Liver (tissue), 3 donors: Measurements from ENCODE around the gene CCND1.

Source experiments
- CTCF ChIP-seq: fragments of 150-350 bp; IDR thresholded peaks from 2 replicates; pipeline ENCODE4 v1.5.1; 2017; ENCODE audit warnings: improper control_type of control experiment, low read depth, low read length; ENCODE audit not compliant: missing input control
- GABPA ChIP-seq, 2 donors: IDR thresholded peaks in 1 of 2; conservative IDR thresholded peaks in 1 of 2; 2 replicates each; pipeline ENCODE4 v1.6.1; 2016; ENCODE audit warnings: antibody characterized with exemption in 2 of 2, mild to moderate bottlenecking in 1 of 2, moderate library complexity in 1 of 2
- HNF4G ChIP-seq: IDR thresholded peaks from 2 replicates; pipeline ENCODE4 v1.6.1; 2016; ENCODE audit warnings: antibody characterized with exemption
- RAD21 ChIP-seq, 2 donors: IDR thresholded peaks; 2 replicates each; pipeline ENCODE4 v1.6.1; 2016; ENCODE audit warnings: antibody characterized with exemption in 2 of 2, mild to moderate bottlenecking in 2 of 2
- TF ChIP-seq, protein P1 (sequence below): IDR thresholded peaks from 2 replicates; pipeline ENCODE4 v1.6.1; 2016; ENCODE audit warnings: antibody characterized with exemption
- donor health status: healthy.
- donor health status: healthy.

GRCh38 chr11:69647390-69647748 is 6.4 kb downstream of the CCND1 start:
- TF ChIP-seq CTCF (no peak), HNF4G (no peak), RAD21 (IDR thresholded peaks at IDR 0.05) (no peak), GABPA (IDR thresholded peaks at IDR 0.05 in 1 of 2, conservative IDR thresholded peaks at IDR 0.05 in 1 of 2) (no peak)
- TF ChIP-seq, protein P1, sequence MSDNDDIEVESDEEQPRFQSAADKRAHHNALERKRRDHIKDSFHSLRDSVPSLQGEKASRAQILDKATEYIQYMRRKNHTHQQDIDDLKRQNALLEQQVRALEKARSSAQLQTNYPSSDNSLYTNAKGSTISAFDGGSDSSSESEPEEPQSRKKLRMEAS: no peak
